NCI-H446 (cell line): ENCODE results near the gene GTPBP10.
"Not testable (repeated sequence)": the region's sequence is repeated elsewhere in the genome, so short reads cannot be mapped to it uniquely, and the experiment has no call there.

ENCODE experiments used
- DNase-seq, 2 experiments: peaks; one replicate each; lab custom pipeline; 2025; lab: John Stamatoyannopoulos, UW

Gene GTPBP10

GRCh38 chr7:90346336-90347125, at the start of gene GTPBP10:
Gene GTPBP10 (plus strand): TSS chr7:90346716. CDS start chr7:90346742, 26 bp downstream.
- peak; percentile 88 to 93 for DNase-seq

GRCh38 chr7:90298145-90299038, 48.1 kb upstream of the GTPBP10 start:
- peak in 1 of 2 experiments; percentile 6 for DNase-seq

DNA sequence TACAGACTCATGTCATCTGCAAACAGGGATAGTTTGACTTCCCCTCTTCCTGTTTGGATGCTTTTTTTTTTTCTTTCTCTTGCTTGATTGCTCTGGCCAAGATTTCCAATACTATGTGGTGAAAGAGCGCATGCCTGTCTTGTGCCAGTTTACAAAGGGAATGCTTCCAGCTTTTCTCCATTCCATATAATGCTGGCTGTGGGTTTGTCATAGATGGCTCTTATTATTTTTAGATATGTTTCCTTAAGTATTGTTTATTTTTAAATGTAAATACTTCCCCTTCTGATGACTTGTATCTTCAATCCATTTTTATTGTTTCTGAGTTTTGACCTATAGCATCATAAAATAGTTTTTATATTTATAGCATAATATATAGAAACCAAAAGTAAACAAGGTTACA, 43.3 kb upstream of the GTPBP10 start:
- DNase-seq: no peak

DNA sequence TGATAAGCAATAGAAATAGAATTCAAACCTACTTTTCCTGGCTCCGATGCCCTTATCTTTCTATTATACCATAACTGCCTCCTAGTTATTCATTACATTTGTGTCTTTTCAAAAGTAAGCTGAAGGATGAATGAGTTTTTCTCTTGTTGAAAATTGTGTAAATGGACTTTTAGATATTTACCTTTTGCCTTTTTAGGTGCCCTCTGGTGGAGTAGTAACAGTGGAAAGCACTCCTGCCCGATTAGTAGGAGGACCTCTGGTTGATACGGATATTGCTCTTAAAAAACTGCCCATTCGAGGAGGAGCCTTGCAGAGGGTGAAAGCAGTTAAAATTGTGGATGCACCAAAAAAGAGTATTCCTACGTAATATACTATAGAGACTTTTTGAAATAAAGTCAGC, 36.6 kb upstream of the GTPBP10 start:
- DNase-seq: no peak

GRCh38 chr7:90311175-90311574, 35.3 kb upstream of the GTPBP10 start:
- no peak for DNase-seq

- DNase-seq: no peak
These were observed 33.8 kb upstream of the GTPBP10 start for GRCh38 chr7:90312745-90313144.

DNA sequence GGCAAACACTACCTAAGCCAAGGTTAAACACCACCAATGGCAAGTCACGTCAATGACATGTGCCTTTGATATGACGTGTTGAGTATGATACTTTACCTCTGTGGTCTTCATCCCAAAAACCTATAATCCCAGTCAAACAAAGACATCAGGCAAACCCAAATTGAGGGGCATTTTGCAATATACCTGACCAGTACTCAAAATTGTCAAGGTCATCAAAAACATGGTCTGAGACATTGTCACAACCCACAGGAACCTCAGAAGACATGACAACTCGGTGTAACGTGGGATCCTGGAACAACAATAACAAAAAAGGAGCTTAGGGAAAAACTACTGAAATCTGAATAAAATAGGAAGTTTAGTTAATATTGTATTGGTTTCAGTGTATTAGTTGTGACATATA, 32.6 kb upstream of the GTPBP10 start:
- no peak for DNase-seq

GRCh38 chr7:90320014-90320413, 26.5 kb upstream of the GTPBP10 start:
- no peak for DNase-seq

DNA sequence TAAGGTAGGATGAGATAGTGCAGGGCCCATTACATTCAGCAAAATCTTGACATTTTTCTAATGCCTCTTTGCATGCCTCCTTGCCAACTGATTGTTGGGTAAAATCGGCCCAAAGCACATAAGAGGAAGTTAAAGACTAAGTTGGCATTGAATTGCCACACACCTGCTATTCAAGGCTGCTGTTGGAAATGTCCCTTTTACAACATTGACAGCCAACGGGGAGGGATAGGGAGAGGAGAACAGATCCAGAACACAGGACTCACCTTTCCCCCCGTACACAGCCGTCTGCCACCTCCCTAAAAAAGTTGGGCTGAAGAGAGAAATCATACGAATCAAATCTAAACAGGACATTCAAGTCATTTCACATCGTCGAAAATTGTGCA, 26.1 kb upstream of the GTPBP10 start:
- DNase-seq: no peak

- no peak for DNase-seq
These were observed 25.6 kb upstream of the GTPBP10 start, which contains the start of gene FAM237B for GRCh38 chr7:90320801-90321494. Gene FAM237B (minus strand): TSS chr7:90321304. CDS start chr7:90319748, 1,556 bp downstream.

DNA sequence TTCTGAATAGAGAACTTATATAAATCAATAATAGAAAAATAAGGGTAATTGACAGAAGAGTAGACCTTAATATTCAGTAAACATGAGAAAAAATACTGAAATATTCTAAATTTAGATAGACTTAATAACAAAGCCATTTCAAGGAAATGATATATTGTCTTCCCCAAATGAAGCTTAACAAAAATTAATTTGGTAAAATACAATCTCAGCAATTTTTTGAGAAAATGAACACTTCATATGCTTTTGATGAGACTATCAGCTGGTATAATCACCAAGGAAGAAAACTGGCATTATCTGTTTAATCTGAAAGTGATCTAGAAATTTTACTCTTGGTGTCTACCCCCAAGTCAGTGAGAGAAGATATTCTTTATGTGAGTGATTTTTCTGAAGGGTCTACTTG, 23.7 kb upstream of the GTPBP10 start:
- DNase-seq: no peak

- no peak for DNase-seq
These were observed 20.0 kb upstream of the GTPBP10 start for GRCh38 chr7:90326500-90326899.

DNA sequence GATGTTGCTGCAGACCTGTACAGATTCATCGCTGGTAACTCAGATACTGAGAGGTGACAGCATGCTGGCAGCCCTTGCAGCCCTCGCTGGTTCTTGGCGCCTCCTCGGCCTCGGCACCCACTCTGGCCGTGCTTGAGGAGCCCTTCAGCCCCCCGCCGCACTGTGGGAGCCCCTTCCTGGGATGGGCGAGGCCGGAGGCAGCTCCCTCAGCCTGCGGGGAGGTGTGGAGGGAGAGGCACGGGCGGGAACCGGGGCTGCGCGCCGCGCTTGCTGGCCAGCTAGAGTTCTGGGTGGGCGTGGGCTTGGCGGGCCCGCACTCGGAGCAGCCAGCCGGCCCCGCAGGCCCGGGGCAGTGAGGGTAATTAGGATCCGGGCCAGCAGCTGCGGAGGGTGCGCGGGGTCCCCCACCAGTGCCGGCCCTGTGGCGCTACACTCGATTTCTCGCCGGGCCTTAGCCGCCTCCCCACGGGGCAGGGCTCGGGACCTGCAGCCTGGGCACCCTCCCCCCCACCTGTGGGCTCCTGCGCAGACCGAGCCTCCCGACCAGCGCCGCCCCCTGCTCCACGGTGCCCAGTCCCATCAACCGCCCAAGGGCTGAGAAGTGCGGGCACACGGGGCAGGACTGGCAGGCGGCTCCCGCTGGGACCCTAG, 12.2 kb upstream of the GTPBP10 start:
- no peak for DNase-seq

GRCh38 chr7:90334926-90335325, 11.6 kb upstream of the GTPBP10 start:
- not testable (repeated sequence) for DNase-seq

GRCh38 chr7:90337106-90337505, 9.4 kb upstream of the GTPBP10 start:
- no peak for DNase-seq

DNA sequence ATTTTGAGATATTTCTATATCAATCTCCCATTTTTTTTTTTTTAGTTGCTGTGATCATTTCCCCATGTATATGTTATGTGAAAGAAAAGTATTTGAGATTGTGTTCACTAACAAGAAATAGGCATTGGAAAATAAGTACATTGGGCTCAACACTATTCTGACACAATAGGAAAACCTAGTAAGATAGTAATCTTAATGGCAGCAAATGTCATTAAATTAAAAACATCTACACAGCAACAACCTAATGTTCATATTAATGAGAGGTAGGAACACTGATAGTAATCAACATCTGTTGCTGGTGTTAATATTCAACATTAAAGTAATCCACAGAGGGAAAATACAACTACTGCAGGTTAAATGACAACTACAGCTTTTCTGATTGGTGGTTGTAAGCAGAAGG, 1.5 kb upstream of the GTPBP10 start:
- no peak for DNase-seq

GRCh38 chr7:90345595-90346335, 751 bp upstream of the GTPBP10 start:
- DNase-seq: no peak

DNA sequence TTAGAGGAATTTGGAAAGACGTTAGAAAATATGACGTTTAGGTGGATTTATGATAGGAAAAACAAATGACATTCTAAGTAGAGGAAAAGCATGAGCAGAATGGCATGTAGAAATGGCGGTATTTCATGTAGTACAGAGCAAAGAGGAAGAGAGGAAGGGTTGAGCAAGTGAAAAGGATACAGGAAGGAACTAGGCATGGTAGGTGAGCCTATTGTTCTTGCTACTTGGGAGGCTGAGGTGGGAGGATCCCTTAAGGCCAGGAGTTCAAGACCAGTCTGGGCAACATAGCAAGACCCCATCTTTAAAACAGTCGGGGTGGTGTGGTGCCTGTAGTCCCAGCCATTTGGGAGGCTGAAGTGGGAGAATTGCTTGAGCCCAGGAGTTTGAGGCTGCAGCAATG, 1.2 kb downstream of the GTPBP10 start:
- DNase-seq: no peak

- no peak for DNase-seq
These were observed 2.8 kb downstream of the GTPBP10 start for GRCh38 chr7:90349305-90349704.

GRCh38 chr7:90350032-90350431, 3.5 kb downstream of the GTPBP10 start:
- DNase-seq: not testable (repeated sequence)

- no peak for DNase-seq
These were observed 5.5 kb downstream of the GTPBP10 start for GRCh38 chr7:90351987-90352386.
